AG10803 (cell line): ENCODE measurements around the gene HSD11B1.

ENCODE experiments used
- DNase-seq: peaks from one replicate; pipeline ENCODE4 v3.0.0; 2010; ENCODE audit warnings: low read depth
- H3K4me3 ChIP-seq: 2 replicates; pipeline ENCODE4 v1.5.1; 2011; ENCODE audit warnings: mild to moderate bottlenecking, low read length, control low read depth
- CTCF ChIP-seq: conservative IDR thresholded peaks from 2 replicates; pipeline ENCODE4 v1.5.1; 2011; ENCODE audit warnings: mild to moderate bottlenecking, low read length, control low read depth, inconsistent platforms

HSD11B1 gene

GRCh38 chr1:209742409-209743144 is 37.9 kb downstream of the HSD11B1 start:
- no peak; the same call in 1 of the 2 replicates for TF ChIP-seq CTCF
- H3K4me3 ChIP-seq = peak overlapping the region; percentile 26; the same call in 1 of the 2 replicates
- peak; percentile 58 for DNase-seq

GRCh38 chr1:209743145-209743482 is 38.5 kb downstream of the HSD11B1 start:
- TF ChIP-seq CTCF = no peak
- DNase-seq = peak; percentile 56
- no peak overlapping the region for H3K4me3 ChIP-seq

- DNase-seq = no peak
- no peak for TF ChIP-seq CTCF
- H3K4me3 ChIP-seq = no peak overlapping the region
Observed at GRCh38 chr1:209746451-209747165, 42.0 kb downstream of the HSD11B1 start.

- peak; percentile 87 for DNase-seq
- TF ChIP-seq CTCF = peak; percentile 52
- H3K4me3 ChIP-seq = peak overlapping the region; percentile 53
Observed at GRCh38 chr1:209747580-209748262, 43.1 kb downstream of the HSD11B1 start.

GRCh38 chr1:209748620-209749019 is 44.0 kb downstream of the HSD11B1 start:
- no peak for TF ChIP-seq CTCF
- H3K4me3 ChIP-seq = no peak overlapping the region
- no peak for DNase-seq

GRCh38 chr1:209749205-209749604 is 44.6 kb downstream of the HSD11B1 start:
- no peak for TF ChIP-seq CTCF
- no peak overlapping the region for H3K4me3 ChIP-seq
- DNase-seq = no peak
